ENCODE data around the gene DDX50. TPM values are rescaled to one million over a fixed set of nuclear protein-coding genes. Genes with fewer than 3 reads are reported as not detected.

DDX50 gene
- 31.5 and 44.5 TPM in 2 replicates for total RNA-seq

GRCh38 chr10:68901105-68901927, at the start of gene DDX50:
Gene DDX50, plus strand, starts transcription at chr10:68901315. Its CDS starts 70 bp downstream, at chr10:68901385.

GRCh38 chr10:68955832-68956532, 54.9 kb downstream of the DDX50 start, which contains the start of gene DDX21:
Gene DDX21, plus strand, starts transcription at chr10:68956170. Its CDS starts 56 bp downstream, at chr10:68956226.

GRCh38 chr10:68988530-68989316, 87.6 kb downstream of the DDX50 start, which contains the start of gene KIFBP:
Gene KIFBP, plus strand, starts transcription at chr10:68988803. Its CDS starts 30 bp downstream, at chr10:68988833.

Other genes starting within 250 kb of the DDX50 start
- 18.9 and 44.6 TPM in 2 replicates for gene CCAR1, start 180.1 kb upstream of the DDX50 start, total RNA-seq
- gene STOX1, start 73.8 kb upstream of the DDX50 start, total RNA-seq: 0.48 TPM in 1 of 2 replicates, not detected in the other
- gene DDX21, start 54.9 kb downstream of the DDX50 start, total RNA-seq: 35.5 and 71.6 TPM in 2 replicates
- gene KIFBP, start 87.5 kb downstream of the DDX50 start, total RNA-seq: 25.9 and 40.6 TPM in 2 replicates
- gene SRGN, start 186.8 kb downstream of the DDX50 start, total RNA-seq: 60.0 and 221 TPM in 2 replicates
- gene VPS26A, start 222.9 kb downstream of the DDX50 start, total RNA-seq: 19.5 and 30.3 TPM in 2 replicates

All from epithelial cell of alveolus of lung (primary cell).